ENCODE data around the gene ADAMTSL4.
A peak's percentile ranks its signal among the peaks of the same experiment; 100 is the strongest.
"Not testable (repeated sequence)": the region's sequence is repeated elsewhere in the genome, so short reads cannot be mapped to it uniquely, and the experiment has no call there.

ADAMTSL4 gene

GRCh38 chr1:150563340-150564038 lies 14.3 kb downstream of the ADAMTSL4 start:
- in situ Hi-C loops (cut with MboI; ENCODE audit: low pct_unique_long_range_greater_than_20kb, low sequenced_read_pairs): no loop called here
- DNase-seq: no peak

- DNase-seq: no peak
- in situ Hi-C loops (cut with MboI; ENCODE audit: low pct_unique_long_range_greater_than_20kb, low sequenced_read_pairs): no loop called here
These were observed 15.1 kb downstream of the ADAMTSL4 start for GRCh38 chr1:150564051-150564991.

GRCh38 chr1:150565240-150565991 lies 16.2 kb downstream of the ADAMTSL4 start:
- in situ Hi-C loops (cut with MboI; ENCODE audit: low pct_unique_long_range_greater_than_20kb, low sequenced_read_pairs): not testable (repeated sequence)

GRCh38 chr1:150566589-150567340 lies 17.6 kb downstream of the ADAMTSL4 start:
- in situ Hi-C loops (cut with MboI; ENCODE audit: low pct_unique_long_range_greater_than_20kb, low sequenced_read_pairs): no loop called here
- DNase-seq: no peak

More at GRCh38 chr1:150565240-150565991, 16.2 kb downstream of the ADAMTSL4 start:
- not testable (repeated sequence) for DNase-seq

- in situ Hi-C loops (cut with MboI; ENCODE audit: low pct_unique_long_range_greater_than_20kb, low sequenced_read_pairs): no loop called here
- DNase-seq: peak; percentile 82
These were observed 18.1 kb downstream of the ADAMTSL4 start for GRCh38 chr1:150567341-150567716.

GRCh38 chr1:150567717-150568593 lies 18.7 kb downstream of the ADAMTSL4 start:
- peak; percentile 28 for DNase-seq
- in situ Hi-C loops (cut with MboI; ENCODE audit: low pct_unique_long_range_greater_than_20kb, low sequenced_read_pairs): no loop called here

GRCh38 chr1:150568594-150568966 lies 19.4 kb downstream of the ADAMTSL4 start:
- in situ Hi-C loops (cut with MboI; ENCODE audit: low pct_unique_long_range_greater_than_20kb, low sequenced_read_pairs): no loop called here
- DNase-seq: no peak

GRCh38 chr1:150572918-150573647 lies 23.9 kb downstream of the ADAMTSL4 start:
- DNase-seq: no peak
- in situ Hi-C loops (cut with MboI; ENCODE audit: low pct_unique_long_range_greater_than_20kb, low sequenced_read_pairs): no loop called here

- DNase-seq; in situ Hi-C loops (cut with MboI; ENCODE audit: low pct_unique_long_range_greater_than_20kb, low sequenced_read_pairs): not testable (repeated sequence)
These were observed 24.5 kb downstream of the ADAMTSL4 start for GRCh38 chr1:150573648-150574071.

GRCh38 chr1:150574260-150575071 lies 25.3 kb downstream of the ADAMTSL4 start:
- in situ Hi-C loops (cut with MboI; ENCODE audit: low pct_unique_long_range_greater_than_20kb, low sequenced_read_pairs): no loop called here
- DNase-seq: no peak

- no peak for DNase-seq
- in situ Hi-C loops (cut with MboI; ENCODE audit: low pct_unique_long_range_greater_than_20kb, low sequenced_read_pairs): no loop called here
These were observed 25.9 kb downstream of the ADAMTSL4 start for GRCh38 chr1:150575072-150575489.

GRCh38 chr1:150575518-150576366 lies 26.5 kb downstream of the ADAMTSL4 start:
- in situ Hi-C loops (cut with MboI; ENCODE audit: low pct_unique_long_range_greater_than_20kb, low sequenced_read_pairs): no loop called here
- no peak for DNase-seq

- in situ Hi-C loops (cut with MboI; ENCODE audit: low pct_unique_long_range_greater_than_20kb, low sequenced_read_pairs): no loop called here
- no peak for DNase-seq
These were observed 27.1 kb downstream of the ADAMTSL4 start for GRCh38 chr1:150576367-150576711.

- DNase-seq: no peak
- in situ Hi-C loops (cut with MboI; ENCODE audit: low pct_unique_long_range_greater_than_20kb, low sequenced_read_pairs): no loop called here
These were observed 27.8 kb downstream of the ADAMTSL4 start for GRCh38 chr1:150576794-150577556.
